ENCODE results near the gene SERTM2. TPM values are rescaled to one million over a fixed set of nuclear protein-coding genes. Genes with fewer than 3 reads are reported as not detected.

Gene SERTM2
- not detected in 2 replicates for total RNA-seq

- H3K4me1 Mint-ChIP-seq (ENCODE audit: low read depth): no peaks in the 10 kb centered on the region
These were observed at the start of gene SERTM2 for GRCh38 chrX:111511477-111511876. Gene SERTM2, plus strand, starts transcription at chrX:111511645. Its CDS starts 7,213 bp downstream, at chrX:111518858.

GRCh38 chrX:111465669-111466068, 45.8 kb upstream of the SERTM2 start:
- Mint-ChIP-seq H3K4me3 (ENCODE audit: low read depth) (no peak overlapping the region), H3K9me3 (no peaks in the 10 kb centered on the region), H3K27me3 (ENCODE audit: low read depth) (no peaks in the 10 kb centered on the region), H3K27ac (no peak overlapping the region), H3K4me1 (ENCODE audit: low read depth) (no peaks in the 10 kb centered on the region), H3K36me3 (ENCODE audit: low read depth) (no peaks in the 10 kb centered on the region)
- DNase-seq (ENCODE audit: low spot score): no peak
- intact Hi-C loops (cut with micrococcal nuclease): no loop called here

More at GRCh38 chrX:111511477-111511876, at the start of gene SERTM2:
- Mint-ChIP-seq H3K9me3 (no peaks in the 10 kb centered on the region), H3K36me3 (ENCODE audit: low read depth) (no peaks in the 10 kb centered on the region), H3K27me3 (ENCODE audit: low read depth) (peaks cover 5% of the 10 kb centered on the region), H3K27ac (no peak within 1 kb of the TSS), H3K4me3 (ENCODE audit: low read depth) (no peak within 1 kb of the TSS)
- intact Hi-C loops (cut with micrococcal nuclease): no loop called here
- DNase-seq (ENCODE audit: low spot score): no peak

- no peaks in the 10 kb centered on the region for H3K27me3 Mint-ChIP-seq (ENCODE audit: low read depth)
- DNase-seq (ENCODE audit: low spot score): no peak
- H3K4me1 Mint-ChIP-seq (ENCODE audit: low read depth): no peaks in the 10 kb centered on the region
- no peaks in the 10 kb centered on the region for H3K36me3 Mint-ChIP-seq (ENCODE audit: low read depth)
- intact Hi-C loops (cut with micrococcal nuclease): no loop called here
- H3K4me3 Mint-ChIP-seq (ENCODE audit: low read depth): no peak overlapping the region
- H3K27ac Mint-ChIP-seq: no peak overlapping the region
- peaks cover 4% of the 10 kb centered on the region for H3K9me3 Mint-ChIP-seq
These were observed 43.5 kb upstream of the SERTM2 start for GRCh38 chrX:111467896-111468295.

- Mint-ChIP-seq H3K4me3 (ENCODE audit: low read depth) (no peak overlapping the region), H3K27ac (no peak overlapping the region)
- intact Hi-C loops (cut with micrococcal nuclease): no loop called here
These were observed 40.6 kb upstream of the SERTM2 start for GRCh38 chrX:111470681-111471403.

DNA sequence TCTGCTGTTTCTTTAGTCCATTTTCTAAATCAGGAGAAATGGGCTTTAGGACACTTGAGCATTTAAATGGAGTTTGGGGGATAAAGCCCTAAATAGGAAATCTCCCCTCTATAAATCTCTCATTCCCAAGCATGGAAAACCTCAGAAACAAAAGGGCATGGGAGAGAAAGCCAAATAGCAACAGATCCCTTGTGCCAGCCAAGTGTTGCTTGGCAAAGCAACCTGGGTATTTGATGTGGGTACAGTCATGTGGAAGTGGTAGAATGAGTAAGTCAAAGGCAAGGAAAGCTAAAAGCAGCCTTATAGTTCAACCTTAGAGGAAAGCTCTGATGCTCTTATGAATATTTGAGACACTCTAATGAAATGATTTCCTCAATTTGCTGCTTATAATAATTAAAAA, 29.5 kb upstream of the SERTM2 start:
- intact Hi-C loops (cut with micrococcal nuclease): no loop called here
- Mint-ChIP-seq H3K27ac (no peak overlapping the region), H3K27me3 (ENCODE audit: low read depth) (no peaks in the 10 kb centered on the region), H3K4me1 (ENCODE audit: low read depth) (no peaks in the 10 kb centered on the region), H3K36me3 (ENCODE audit: low read depth) (no peaks in the 10 kb centered on the region), H3K9me3 (peaks cover 4% of the 10 kb centered on the region), H3K4me3 (ENCODE audit: low read depth) (no peak overlapping the region)
- no peak for DNase-seq (ENCODE audit: low spot score)

More at GRCh38 chrX:111470681-111471403, 40.6 kb upstream of the SERTM2 start:
- H3K27me3 Mint-ChIP-seq (ENCODE audit: low read depth): no peaks in the 10 kb centered on the region
- no peaks in the 10 kb centered on the region for H3K4me1 Mint-ChIP-seq (ENCODE audit: low read depth)
- peaks cover 4% of the 10 kb centered on the region for H3K9me3 Mint-ChIP-seq
- no peak for DNase-seq (ENCODE audit: low spot score)
- no peaks in the 10 kb centered on the region for H3K36me3 Mint-ChIP-seq (ENCODE audit: low read depth)

DNA sequence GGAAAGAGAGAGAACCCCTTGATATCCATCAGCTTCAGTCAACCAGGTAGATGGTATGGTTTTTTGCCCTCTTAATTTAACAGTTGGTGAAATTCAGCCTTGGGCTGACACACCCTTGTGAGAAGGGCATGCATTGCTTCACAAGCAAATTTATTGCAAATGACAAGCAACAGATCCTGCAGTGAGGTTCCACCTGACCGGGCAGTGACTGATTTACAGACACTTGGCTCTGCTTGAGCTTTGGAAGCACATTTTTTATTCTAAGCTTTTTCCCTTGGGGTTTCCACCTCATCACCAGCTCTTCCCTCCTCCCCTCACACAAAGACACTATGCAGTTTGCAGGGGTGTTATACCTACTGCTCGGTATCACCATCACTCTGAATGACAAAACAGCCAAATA, 28.3 kb upstream of the SERTM2 start:
- Mint-ChIP-seq H3K27me3 (ENCODE audit: low read depth) (no peaks in the 10 kb centered on the region), H3K4me1 (ENCODE audit: low read depth) (no peaks in the 10 kb centered on the region), H3K36me3 (ENCODE audit: low read depth) (no peaks in the 10 kb centered on the region), H3K4me3 (ENCODE audit: low read depth) (no peak overlapping the region), H3K9me3 (peaks cover 4% of the 10 kb centered on the region), H3K27ac (no peak overlapping the region)
- intact Hi-C loops (cut with micrococcal nuclease): no loop called here
- no peak for DNase-seq (ENCODE audit: low spot score)

DNA sequence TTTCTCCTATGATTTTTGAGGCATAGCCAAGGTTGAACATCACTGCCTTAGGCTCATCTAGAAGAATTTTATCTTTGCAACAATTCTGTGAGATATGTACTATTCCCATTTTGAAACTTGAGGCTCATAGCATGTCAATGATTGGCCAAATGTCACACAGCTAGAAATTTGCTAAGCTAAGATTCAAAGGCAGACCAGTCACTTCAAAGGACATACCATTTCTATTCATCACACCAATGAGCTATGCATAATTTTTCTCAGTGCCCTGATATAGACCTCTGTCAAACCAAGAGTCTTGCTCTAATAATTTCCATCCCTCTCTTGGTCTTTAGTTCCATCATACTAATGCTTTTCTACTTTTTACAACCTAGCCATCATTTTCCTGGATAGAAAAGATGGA, 27.6 kb upstream of the SERTM2 start:
- Mint-ChIP-seq H3K27me3 (ENCODE audit: low read depth) (no peaks in the 10 kb centered on the region), H3K4me3 (ENCODE audit: low read depth) (no peak overlapping the region), H3K4me1 (ENCODE audit: low read depth) (no peaks in the 10 kb centered on the region), H3K27ac (no peak overlapping the region), H3K36me3 (ENCODE audit: low read depth) (no peaks in the 10 kb centered on the region), H3K9me3 (peaks cover 4% of the 10 kb centered on the region)
- DNase-seq (ENCODE audit: low spot score): no peak
- intact Hi-C loops (cut with micrococcal nuclease): no loop called here

- no peaks in the 10 kb centered on the region for H3K4me1 Mint-ChIP-seq (ENCODE audit: low read depth)
- intact Hi-C loops (cut with micrococcal nuclease): no loop called here
These were observed 20.8 kb upstream of the SERTM2 start for GRCh38 chrX:111490688-111491087.

DNA sequence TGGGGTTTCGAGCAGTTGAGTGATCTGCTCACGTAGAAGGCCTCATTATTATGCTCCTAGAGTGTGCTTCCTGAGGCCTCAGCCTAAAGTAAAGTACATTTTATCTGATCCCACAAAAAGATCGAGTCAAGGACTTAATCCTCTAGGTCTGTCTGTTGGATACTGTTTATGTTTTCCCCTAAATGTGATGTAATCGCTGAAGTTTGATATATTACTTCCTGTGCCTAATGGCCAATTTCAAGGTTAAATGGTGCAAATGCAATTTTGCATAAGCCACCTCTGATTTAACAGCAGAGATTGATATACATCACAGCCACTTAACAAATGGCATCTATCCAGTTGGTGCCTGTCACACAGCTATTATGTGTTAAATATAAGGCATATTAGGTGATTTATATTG, 19.4 kb upstream of the SERTM2 start:
- no peaks in the 10 kb centered on the region for H3K9me3 Mint-ChIP-seq
- H3K36me3 Mint-ChIP-seq (ENCODE audit: low read depth): no peaks in the 10 kb centered on the region
- H3K4me1 Mint-ChIP-seq (ENCODE audit: low read depth): no peaks in the 10 kb centered on the region
- H3K27me3 Mint-ChIP-seq (ENCODE audit: low read depth): no peaks in the 10 kb centered on the region
- intact Hi-C loops (cut with micrococcal nuclease): no loop called here
- no peak for DNase-seq (ENCODE audit: low spot score)
- no peak overlapping the region for H3K27ac Mint-ChIP-seq
- H3K4me3 Mint-ChIP-seq (ENCODE audit: low read depth): no peak overlapping the region

More at GRCh38 chrX:111490688-111491087, 20.8 kb upstream of the SERTM2 start:
- H3K27me3 Mint-ChIP-seq (ENCODE audit: low read depth): no peaks in the 10 kb centered on the region
- no peak overlapping the region for H3K4me3 Mint-ChIP-seq (ENCODE audit: low read depth)
- H3K9me3 Mint-ChIP-seq: no peaks in the 10 kb centered on the region
- no peak for DNase-seq (ENCODE audit: low spot score)
- H3K27ac Mint-ChIP-seq: no peak overlapping the region
- no peaks in the 10 kb centered on the region for H3K36me3 Mint-ChIP-seq (ENCODE audit: low read depth)

DNA sequence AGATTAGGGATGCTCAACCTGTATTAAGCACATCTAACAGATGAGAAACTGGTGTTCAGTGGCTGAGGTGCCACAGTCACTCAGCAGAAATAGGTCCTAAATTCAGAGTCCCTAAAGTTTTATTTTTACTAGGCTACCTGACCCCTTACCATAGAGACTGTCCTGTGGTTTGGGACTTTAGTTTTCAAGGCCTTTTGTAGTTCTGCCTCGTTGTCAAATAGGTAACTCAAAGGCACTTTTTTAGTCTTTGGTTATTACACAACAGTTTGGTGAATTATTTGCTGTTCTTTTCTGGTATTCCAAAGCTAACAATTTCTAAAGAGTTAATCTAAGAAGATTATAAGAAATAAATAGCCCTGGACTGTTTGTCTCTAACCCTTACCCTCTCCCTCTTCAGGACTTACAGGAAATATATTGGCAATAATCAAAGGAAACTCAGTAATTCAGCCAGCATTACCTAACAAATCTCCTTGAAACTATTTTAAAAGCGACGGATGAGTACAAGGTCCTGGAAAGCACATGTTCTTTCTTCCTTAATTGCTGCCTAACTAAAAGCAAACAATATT, 12.8 kb upstream of the SERTM2 start:
- no peaks in the 10 kb centered on the region for H3K4me1 Mint-ChIP-seq (ENCODE audit: low read depth)
- H3K27ac Mint-ChIP-seq: no peak overlapping the region
- intact Hi-C loops (cut with micrococcal nuclease): no loop called here
- no peaks in the 10 kb centered on the region for H3K27me3 Mint-ChIP-seq (ENCODE audit: low read depth)
- H3K36me3 Mint-ChIP-seq (ENCODE audit: low read depth): no peaks in the 10 kb centered on the region
- no peak overlapping the region for H3K4me3 Mint-ChIP-seq (ENCODE audit: low read depth)
- H3K9me3 Mint-ChIP-seq: no peaks in the 10 kb centered on the region
- no peak for DNase-seq (ENCODE audit: low spot score)

GRCh38 chrX:111503485-111503993, 7.9 kb upstream of the SERTM2 start:
- DNase-seq (ENCODE audit: low spot score): no peak
- peaks cover 2% of the 10 kb centered on the region for H3K27me3 Mint-ChIP-seq (ENCODE audit: low read depth)
- H3K27ac Mint-ChIP-seq: no peak overlapping the region
- H3K4me3 Mint-ChIP-seq (ENCODE audit: low read depth): no peak overlapping the region
- H3K4me1 Mint-ChIP-seq (ENCODE audit: low read depth): no peaks in the 10 kb centered on the region
- intact Hi-C loops (cut with micrococcal nuclease): no loop called here
- H3K36me3 Mint-ChIP-seq (ENCODE audit: low read depth): no peaks in the 10 kb centered on the region
- H3K9me3 Mint-ChIP-seq: no peaks in the 10 kb centered on the region

GRCh38 chrX:111504941-111505340, 6.5 kb upstream of the SERTM2 start:
- Mint-ChIP-seq H3K27ac (no peak overlapping the region), H3K9me3 (no peaks in the 10 kb centered on the region), H3K36me3 (ENCODE audit: low read depth) (no peaks in the 10 kb centered on the region), H3K27me3 (ENCODE audit: low read depth) (peaks cover 2% of the 10 kb centered on the region), H3K4me3 (ENCODE audit: low read depth) (no peak overlapping the region), H3K4me1 (ENCODE audit: low read depth) (no peaks in the 10 kb centered on the region)
- DNase-seq (ENCODE audit: low spot score): no peak
- intact Hi-C loops (cut with micrococcal nuclease): no loop called here

- H3K4me1 Mint-ChIP-seq (ENCODE audit: low read depth): no peaks in the 10 kb centered on the region
- peaks cover 2% of the 10 kb centered on the region for H3K27me3 Mint-ChIP-seq (ENCODE audit: low read depth)
- DNase-seq (ENCODE audit: low spot score): no peak
- H3K4me3 Mint-ChIP-seq (ENCODE audit: low read depth): no peak overlapping the region
- no peaks in the 10 kb centered on the region for H3K9me3 Mint-ChIP-seq
- H3K36me3 Mint-ChIP-seq (ENCODE audit: low read depth): no peaks in the 10 kb centered on the region
- no peak overlapping the region for H3K27ac Mint-ChIP-seq
- intact Hi-C loops (cut with micrococcal nuclease): no loop called here
These were observed 5.7 kb upstream of the SERTM2 start for GRCh38 chrX:111505783-111506182.
